HEK293 (cell line): Measurements from ENCODE around the gene IGFL2.

Experiments used
- CTCF ChIA-PET: fragments of 350-600 bp; formaldehyde crosslinking; extraction: SDS; loops from one replicate; lab custom pipeline; 2021; ENCODE audit warnings: antibody characterized with exemption; lab: Yijun Ruan, JAX
- POLR2A ChIA-PET: fragments of 300-600 bp; formaldehyde crosslinking; extraction: SDS; loops from one replicate; lab custom pipeline; 2020; ENCODE audit warnings: antibody characterized with exemption, inconsistent platforms; lab: Yijun Ruan, JAX
- H3K27ac ChIP-seq: fragments of 200-500 bp; sonication (Bioruptor generic); 2 replicates; pipeline ENCODE4 v1.5.1; 2014; ENCODE audit warnings: low read depth, low read length, control low read depth, inconsistent platforms; ENCODE audit errors: extremely low read depth
- H3K36me3 ChIP-seq, 2 experiments: fragments of 200-500 bp in 1 of 2; sonication (Bioruptor generic) in 1 of 2; 1 replicate in 1 of 2; 2 replicates in 1 of 2; pipeline ENCODE4 v1.5.1; 2014 to 2017; ENCODE audit warnings: inconsistent platforms in 2 of 2, low read length in 2 of 2; ENCODE audit not compliant: control insufficient read depth in 2 of 2, insufficient read depth in 1 of 2
- H3K4me1 ChIP-seq: fragments of 200-500 bp; sonication (Bioruptor generic); 2 replicates; pipeline ENCODE4 v1.5.1; 2014; ENCODE audit warnings: mild to moderate bottlenecking, low read length, inconsistent platforms; ENCODE audit not compliant: control insufficient read depth, insufficient read depth
- H3K4me3 ChIP-seq: 2 replicates; pipeline ENCODE4 v1.5.1; 2011; ENCODE audit warnings: low read depth, mild to moderate bottlenecking, control low read depth, low read length, moderate library complexity
- H3K9me3 ChIP-seq: fragments of 200-500 bp; sonication (Bioruptor generic); 2 replicates; pipeline ENCODE4 v1.5.1; 2014; ENCODE audit warnings: low read depth, low read length, inconsistent platforms; ENCODE audit not compliant: control insufficient read depth, insufficient read depth
- ATF2 ChIP-seq: fragments of 450-650 bp; formaldehyde crosslinking; IDR thresholded peaks from 2 replicates; pipeline ENCODE4 v1.5.1; 2016; ENCODE audit warnings: missing biosample characterization, missing genetic modification characterization, low read depth
- EGR2 ChIP-seq: fragments of 450-650 bp; formaldehyde crosslinking; IDR thresholded peaks from 2 replicates; pipeline ENCODE4 v1.5.1; 2016; ENCODE audit warnings: low read depth, missing biosample characterization, missing genetic modification characterization
- PRDM1 ChIP-seq: fragments of 450-650 bp; formaldehyde crosslinking; IDR thresholded peaks from 2 replicates; pipeline ENCODE4; 2016; ENCODE audit warnings: missing biosample characterization, missing genetic modification characterization
- PRDM4 ChIP-seq: fragments of 450-650 bp; formaldehyde crosslinking; IDR thresholded peaks from 2 replicates; pipeline ENCODE4 v1.5.1; 2017; ENCODE audit warnings: missing biosample characterization, missing genetic modification characterization
- ZBTB20 ChIP-seq: fragments of 450-650 bp; formaldehyde crosslinking; IDR thresholded peaks from 2 replicates; pipeline ENCODE4 v1.5.1; 2016; ENCODE audit warnings: missing biosample characterization, missing genetic modification characterization
- ZFHX2 ChIP-seq: fragments of 450-650 bp; formaldehyde crosslinking; conservative IDR thresholded peaks from 2 replicates; pipeline ENCODE4 v1.5.1; 2016; ENCODE audit warnings: missing biosample characterization, missing genetic modification characterization
- ZNF248 ChIP-seq: fragments of 450-650 bp; formaldehyde crosslinking; IDR thresholded peaks from 2 replicates; pipeline ENCODE4 v1.5.1; 2017; ENCODE audit warnings: missing biosample characterization, missing genetic modification characterization
- ZNF518A ChIP-seq: fragments of 450-650 bp; formaldehyde crosslinking; conservative IDR thresholded peaks from 2 replicates; pipeline ENCODE4 v1.5.1; 2016; ENCODE audit warnings: low read depth, missing biosample characterization, missing genetic modification characterization
- ZNF600 ChIP-seq: fragments of 450-650 bp; formaldehyde crosslinking; IDR thresholded peaks from 2 replicates; pipeline ENCODE4 v1.5.1; 2016; ENCODE audit warnings: missing biosample characterization, missing genetic modification characterization
- ZNF660 ChIP-seq: fragments of 450-650 bp; IDR thresholded peaks from 2 replicates; pipeline ENCODE4 v1.5.1; 2018; ENCODE audit warnings: missing biosample characterization, mild to moderate bottlenecking, missing genetic modification characterization
- ZNF670 ChIP-seq: fragments of 450-650 bp; formaldehyde crosslinking; IDR thresholded peaks from 2 replicates; pipeline ENCODE4 v1.5.1; 2016; ENCODE audit warnings: missing biosample characterization, missing genetic modification characterization, low read depth
- TF ChIP-seq, protein P1 (sequence below): fragments of 450-650 bp; formaldehyde crosslinking; IDR thresholded peaks from 2 replicates; pipeline ENCODE4 v1.5.1; 2016; ENCODE audit warnings: missing biosample characterization, missing genetic modification characterization

IGFL2 gene

DNA sequence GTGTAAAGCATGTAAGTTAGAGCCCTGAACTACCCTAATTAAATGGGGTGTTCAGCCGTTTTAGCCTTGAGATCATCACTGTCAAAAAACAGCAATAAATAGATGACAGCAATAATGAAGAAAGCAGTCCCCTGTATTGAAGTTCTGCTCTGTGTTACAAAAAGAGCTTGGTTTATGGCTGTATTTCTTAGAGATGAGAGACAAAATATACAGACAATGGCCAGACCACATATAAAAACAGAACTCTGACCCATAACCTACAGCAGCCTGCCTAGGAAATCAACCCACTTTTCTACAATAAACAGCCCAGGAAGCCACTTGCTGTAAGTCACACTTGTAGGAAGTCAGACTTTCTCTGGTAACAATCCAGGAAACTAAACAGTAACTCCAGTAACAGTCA, 34.3 kb upstream of the IGFL2 start (continued):
- no peak for TF ChIP-seq ZNF518A (tag by site-specific recombination)

GRCh38 chr19:46115396-46116106, 32.5 kb upstream of the IGFL2 start:
- POLR2A ChIA-PET, result interaction anchor here (1.5 kb wide), 1 partner anchor 18 kb away, joined by 3 read pairs; no protein-coding TSS in a partner anchor
- no peaks in the 10 kb centered on the region for H3K9me3 ChIP-seq
- peaks cover 10% of the 10 kb centered on the region for H3K4me1 ChIP-seq
- H3K27ac ChIP-seq, result no peak overlapping the region
- TF ChIP-seq ZNF248 (no peak), EGR2 (peak; percentile 41; the same call in 1 of the 2 replicates), ATF2 (tag by site-specific recombination) (no peak), ZNF670 (tag by site-specific recombination) (no peak), PRDM1 (peak; percentile 59; the same call in 1 of the 2 replicates), ZNF600 (tag by site-specific recombination) (0 out of 2 replicates have a peak, but pooled peaks have one; percentile 14), PRDM4 (tag by site-specific recombination) (0 out of 2 replicates have a peak, but pooled peaks have one; percentile 45), ZNF660 (peak; percentile 65; the same call in 1 of the 2 replicates), ZFHX2 (tag by site-specific recombination) (peak; percentile 59), ZBTB20 (tag by site-specific recombination) (0 out of 2 replicates have a peak, but pooled peaks have one; percentile 26)
- TF ChIP-seq, protein P1, sequence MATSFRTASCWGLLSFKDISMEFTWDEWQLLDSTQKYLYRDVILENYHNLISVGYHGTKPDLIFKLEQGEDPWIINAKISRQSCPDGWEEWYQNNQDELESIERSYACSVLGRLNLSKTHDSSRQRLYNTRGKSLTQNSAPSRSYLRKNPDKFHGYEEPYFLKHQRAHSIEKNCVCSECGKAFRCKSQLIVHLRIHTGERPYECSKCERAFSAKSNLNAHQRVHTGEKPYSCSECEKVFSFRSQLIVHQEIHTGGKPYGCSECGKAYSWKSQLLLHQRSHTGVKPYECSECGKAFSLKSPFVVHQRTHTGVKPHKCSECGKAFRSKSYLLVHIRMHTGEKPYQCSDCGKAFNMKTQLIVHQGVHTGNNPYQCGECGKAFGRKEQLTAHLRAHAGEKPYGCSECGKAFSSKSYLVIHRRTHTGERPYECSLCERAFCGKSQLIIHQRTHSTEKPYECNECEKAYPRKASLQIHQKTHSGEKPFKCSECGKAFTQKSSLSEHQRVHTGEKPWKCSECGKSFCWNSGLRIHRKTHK (tag by site-specific recombination), result no peak
- H3K36me3 ChIP-seq, result no peaks in the 10 kb centered on the region
- no peak overlapping the region for H3K4me3 ChIP-seq
- CTCF ChIA-PET, result interaction anchor here (0.6 to 1.4 kb wide), 5 partner anchors 24 to 1018 kb away, joined by 3 to 4 read pairs (median 3); no protein-coding TSS in a partner anchor
